Measurements from ENCODE around the gene POU3F3.

DNA sequence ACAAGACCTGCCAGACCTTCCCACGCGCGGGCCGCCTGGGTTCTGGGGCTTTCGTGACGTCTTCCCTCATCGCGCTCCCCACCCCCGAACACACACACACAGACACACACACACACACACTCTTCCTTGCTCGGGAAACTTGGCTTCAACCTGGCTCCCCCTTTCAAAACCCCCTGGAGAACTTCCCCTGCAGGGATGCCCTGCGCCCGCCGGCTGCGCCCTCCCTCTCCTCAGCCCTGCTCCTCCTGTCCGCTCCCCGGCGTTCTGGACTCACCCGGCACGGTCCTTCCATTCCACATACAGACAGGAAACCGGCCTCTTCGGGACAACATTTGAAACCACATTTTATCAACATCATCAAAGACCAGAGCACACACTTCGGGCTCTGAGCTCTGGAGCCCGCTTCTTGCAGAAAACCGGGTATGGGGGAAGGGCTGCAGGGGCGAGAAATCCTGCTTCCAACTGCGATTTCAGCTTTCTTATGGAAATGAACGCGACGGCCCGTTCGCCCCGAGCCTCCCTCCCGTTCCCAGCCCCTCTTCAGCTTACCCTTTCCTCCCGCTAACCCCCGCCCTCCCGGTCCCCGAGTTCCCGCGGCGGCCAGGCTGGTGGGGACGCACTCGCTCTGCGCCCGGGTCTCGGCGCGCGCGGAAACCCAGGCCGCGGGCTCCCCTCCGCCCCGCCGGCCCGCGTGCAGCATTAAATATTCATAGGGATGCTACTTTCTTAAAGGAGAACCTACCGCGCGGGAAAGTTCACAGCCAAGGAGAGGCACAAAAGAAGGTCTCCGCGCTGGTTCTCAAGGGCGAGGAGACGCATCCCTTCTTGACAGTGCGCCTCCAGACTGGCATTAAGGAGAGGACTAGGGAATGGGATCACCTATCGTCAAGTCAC is 18.3 kb downstream of the POU3F3 start:
- TF ChIP-seq, protein P1, sequence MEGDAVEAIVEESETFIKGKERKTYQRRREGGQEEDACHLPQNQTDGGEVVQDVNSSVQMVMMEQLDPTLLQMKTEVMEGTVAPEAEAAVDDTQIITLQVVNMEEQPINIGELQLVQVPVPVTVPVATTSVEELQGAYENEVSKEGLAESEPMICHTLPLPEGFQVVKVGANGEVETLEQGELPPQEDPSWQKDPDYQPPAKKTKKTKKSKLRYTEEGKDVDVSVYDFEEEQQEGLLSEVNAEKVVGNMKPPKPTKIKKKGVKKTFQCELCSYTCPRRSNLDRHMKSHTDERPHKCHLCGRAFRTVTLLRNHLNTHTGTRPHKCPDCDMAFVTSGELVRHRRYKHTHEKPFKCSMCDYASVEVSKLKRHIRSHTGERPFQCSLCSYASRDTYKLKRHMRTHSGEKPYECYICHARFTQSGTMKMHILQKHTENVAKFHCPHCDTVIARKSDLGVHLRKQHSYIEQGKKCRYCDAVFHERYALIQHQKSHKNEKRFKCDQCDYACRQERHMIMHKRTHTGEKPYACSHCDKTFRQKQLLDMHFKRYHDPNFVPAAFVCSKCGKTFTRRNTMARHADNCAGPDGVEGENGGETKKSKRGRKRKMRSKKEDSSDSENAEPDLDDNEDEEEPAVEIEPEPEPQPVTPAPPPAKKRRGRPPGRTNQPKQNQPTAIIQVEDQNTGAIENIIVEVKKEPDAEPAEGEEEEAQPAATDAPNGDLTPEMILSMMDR (optimal IDR thresholded peaks at IDR 0.05 in 1 of 3, IDR thresholded peaks at IDR 0.05 in 1 of 3, conservative IDR thresholded peaks at IDR 0.05 in 1 of 3; ENCODE audit: extremely low read depth in 1 of 3, insufficient read depth in 2 of 3, low read length in 3 of 3): no peak
- peak; percentile 76 for TF ChIP-seq EZH2 (IDR thresholded peaks at IDR 0.05; ENCODE audit: low read length)

All from keratinocyte (primary cell).